Pancreas (tissue), 10 donors: Measurements from ENCODE around the gene NFE2L2. TPM values are rescaled to one million over a fixed set of nuclear protein-coding genes. Genes with fewer than 3 reads are reported as not detected.
"Not testable (repeated sequence)": the region's sequence is repeated elsewhere in the genome, so short reads cannot be mapped to it uniquely, and the experiment has no call there.

ENCODE experiments used
- ATAC-seq, 4 donors: fragments of 200-7000 bp; cut with Tn5 transposase; one replicate each; pipeline versions ENCODE4 v1.8.0 to v1.9.1; 2020; ENCODE audit warnings: mild to moderate bottlenecking in 4 of 4, moderate library complexity in 4 of 4
- DNase-seq, 6 donors: peaks; one replicate each; pipeline ENCODE4 v3.0.0-alpha.2; 2020
- FAIRE-seq: peaks from 2 replicates; lab custom pipeline; 2012; peaks lifted over from hg19 to GRCh38; lab: Jason Lieb, UNC
- H3K27ac ChIP-seq, 4 donors: fragments of 200-600 bp; sonication (generic); 1 replicate in 3 of 4; 2 replicates in 1 of 4; pipeline versions ENCODE4 v1.5.0 to v1.8.0; 2020
- H3K27me3 ChIP-seq, 4 donors: fragments of 200-600 bp; one replicate each; pipeline ENCODE4 v1.8.0; 2021
- H3K36me3 ChIP-seq, 3 donors: fragments of 200-600 bp; sonication (generic) in 1 of 3; one replicate each; pipeline versions ENCODE4 v1.5.0 to v1.8.0; 2020 to 2021
- H3K4me1 ChIP-seq, 3 donors: fragments of 200-600 bp; one replicate each; pipeline ENCODE4 v1.8.0; 2021
- H3K4me3 ChIP-seq, 4 donors: fragments of 200-600 bp; sonication (generic) in 2 of 4; one replicate each; pipeline versions ENCODE4 v1.5.0 to v1.8.0; 2020 to 2021
- H3K9me3 ChIP-seq, 4 donors: fragments of 200-600 bp; one replicate each; pipeline ENCODE4 v1.8.0; 2021
- CTCF ChIP-seq, 4 donors: fragments of 200-600 bp; sonication (generic) in 3 of 4; IDR thresholded peaks; one replicate each; pipeline versions ENCODE4 v1.5.0 to v1.8.0; 2021; ENCODE audit warnings: antibody characterized with exemption in 4 of 4
- WGBS, 2 donors: extraction: QIAGEN DNeasy Blood & Tissue Kit; methylation state at CpG; one replicate each; pipeline ENCODE4 v1.1.7; 2013; 5-methylcytosine and 5-hydroxymethylcytosine counted together
- intact Hi-C, 3 donors: fragments of 100-400 bp; cut with DNase I; formaldehyde crosslinking; loops; one replicate each; pipeline versions ENCODE4 v1.11.1 to v1.14.2; 2022
- polyA plus RNA-seq, 2 donors: library from polyadenylated mRNA; stranded (reverse); fragments of 200-250 nt; gene quantifications; one replicate each; pipeline ENCODE4 v1.2.3, GENCODE V29; 2013
- total RNA-seq, 6 donors: library from RNA; stranded (reverse); fragmentation: NEBNext Ultra II Directional in 4 of 6; extraction: Animal tissue kit (Norgen Biotek cat#: 25700) in 4 of 6; gene quantifications; one replicate each; pipeline versions ENCODE4 v1.2.1 to v1.2.4, GENCODE V29; 2021 to 2023
- donor health status: healthy with polysubstance abuse.
- donor health status: DM: no; HTN: no; CAD: no; lungs with moderate emphysema.
- donor health status: DM: no; HTN: no; CAD: no.
- donor health status: control.
- donor health status: control.
- donor health status: Bipolar disorder and iron deficiency.
- donor health status: DM: yes; HTN: yes; CAD: no.
- donor health status: DM: no; HTN: no; CAD: no.
- donor health status: DM: no; HTN: no; CAD: no.
- donor health status: DM: yes; HTN: yes; CAD: no.

The NFE2L2 gene
- total and polyA plus RNA-seq, 8 donors: 20.8 to 48.4 (median 30.8) TPM

- DNase-seq (no peak), ATAC-seq (no peak), FAIRE-seq (no peak)
- no peaks in the 10 kb centered on the region for H3K36me3 ChIP-seq
- no peaks in the 10 kb centered on the region for H3K4me1 ChIP-seq
- 85 to 91% methylated on average over 3 of the region's 3 CpGs for WGBS, 2 donors
- intact Hi-C loops: no loop called here
- no peaks in the 10 kb centered on the region for H3K9me3 ChIP-seq
- no peak overlapping the region for H3K4me3 ChIP-seq
- no peak for TF ChIP-seq CTCF (IDR thresholded peaks at IDR 0.05)
- H3K27me3 ChIP-seq: no peaks in the 10 kb centered on the region
- H3K27ac ChIP-seq: no peak overlapping the region
These were observed 60.1 kb downstream of the NFE2L2 start for GRCh38 chr2:177204417-177204816.

GRCh38 chr2:177201919-177202346, 62.6 kb downstream of the NFE2L2 start:
- H3K4me3 ChIP-seq: no peak overlapping the region
- DNase-seq (no peak), ATAC-seq (no peak), FAIRE-seq (no peak)
- no peaks in the 10 kb centered on the region for H3K27me3 ChIP-seq
- TF ChIP-seq CTCF (IDR thresholded peaks at IDR 0.05): no peak
- H3K9me3 ChIP-seq: no peaks in the 10 kb centered on the region
- intact Hi-C loops: no loop called here
- H3K4me1 ChIP-seq: no peaks in the 10 kb centered on the region
- no peaks in the 10 kb centered on the region for H3K36me3 ChIP-seq
- H3K27ac ChIP-seq: no peak overlapping the region
- 62 to 64% methylated on average over 3 of the region's 3 CpGs for WGBS, 2 donors

GRCh38 chr2:177200419-177200818, 64.1 kb downstream of the NFE2L2 start:
- H3K27me3 ChIP-seq, H3K36me3 ChIP-seq, intact Hi-C loops, H3K4me3 ChIP-seq, FAIRE-seq, ATAC-seq, H3K4me1 ChIP-seq, DNase-seq, H3K27ac ChIP-seq, H3K9me3 ChIP-seq: not testable (repeated sequence)
- WGBS, 2 donors: 94 to 96% methylated on average over 7 of the region's 7 CpGs

GRCh38 chr2:177195194-177195593, 69.3 kb downstream of the NFE2L2 start:
- DNase-seq (no peak), ATAC-seq (no peak), FAIRE-seq (no peak)
- no peaks in the 10 kb centered on the region for H3K4me1 ChIP-seq
- 54 to 57% methylated on average over 1 of the region's 1 CpG for WGBS, 2 donors
- H3K9me3 ChIP-seq: no peaks in the 10 kb centered on the region
- H3K27ac ChIP-seq: no peak overlapping the region
- no peak overlapping the region for H3K4me3 ChIP-seq
- H3K36me3 ChIP-seq: no peaks in the 10 kb centered on the region
- intact Hi-C loops: no loop called here
- H3K27me3 ChIP-seq: no peaks in the 10 kb centered on the region
- TF ChIP-seq CTCF (IDR thresholded peaks at IDR 0.05): no peak

- Histone ChIP-seq H3K36me3 (no peaks in the 10 kb centered on the region), H3K27ac (no peak overlapping the region), H3K27me3 (no peaks in the 10 kb centered on the region), H3K4me3 (no peak overlapping the region), H3K4me1 (no peaks in the 10 kb centered on the region), H3K9me3 (no peaks in the 10 kb centered on the region)
- FAIRE-seq: no peak
- intact Hi-C loops: no loop called here
- no peak for ATAC-seq
- DNase-seq: no peak
- 85 to 90% methylated on average over 4 of the region's 4 CpGs for WGBS, 2 donors
- no peak for TF ChIP-seq CTCF (IDR thresholded peaks at IDR 0.05)
These were observed 71.3 kb downstream of the NFE2L2 start for GRCh38 chr2:177193240-177193639.
